Neuronal stem cell (in vitro differentiated cells): ENCODE measurements around the gene HPS3.

Experiments used
- DNase-seq: peaks from one replicate; pipeline ENCODE4 v3.0.0-alpha.2; 2013; ENCODE audit warnings: low spot score
- H2AFZ ChIP-seq: one replicate; pipeline ENCODE4 v1.6.1; 2013; ENCODE audit warnings: mild to moderate bottlenecking, low read length, inconsistent platforms
- H2AK5ac ChIP-seq: 2 replicates; pipeline ENCODE4 v1.6.1; 2013; ENCODE audit warnings: low read depth, mild to moderate bottlenecking, inconsistent platforms, low read length, moderate library complexity, mixed read lengths
- H2BK120ac ChIP-seq: 2 replicates; pipeline ENCODE4 v1.6.1; 2013; ENCODE audit warnings: low read depth, mild to moderate bottlenecking, inconsistent platforms, low read length, moderate library complexity, mixed read lengths
- H2BK12ac ChIP-seq: one replicate; pipeline ENCODE4 v1.6.1; 2013; ENCODE audit warnings: low read length, inconsistent platforms
- H2BK15ac ChIP-seq: 2 replicates; pipeline ENCODE4 v1.6.1; 2013; ENCODE audit warnings: mild to moderate bottlenecking, low read length, inconsistent platforms, mixed read lengths
- H2BK5ac ChIP-seq: one replicate; pipeline ENCODE4 v1.6.1; 2013; ENCODE audit warnings: inconsistent platforms, mild to moderate bottlenecking, low read length, moderate library complexity
- H3K14ac ChIP-seq: one replicate; pipeline ENCODE4 v1.6.1; 2013; ENCODE audit warnings: low read length, inconsistent platforms
- H3K18ac ChIP-seq: 2 replicates; pipeline ENCODE4 v1.6.1; 2013; ENCODE audit warnings: low read length, inconsistent platforms
- H3K23ac ChIP-seq: 2 replicates; pipeline ENCODE4 v1.6.1; 2013; ENCODE audit warnings: low read depth, mild to moderate bottlenecking, mixed read lengths, low read length, inconsistent platforms; ENCODE audit not compliant: poor library complexity
- H3K27ac ChIP-seq: replicated peaks from 3 replicates; pipeline ENCODE4 v1.5.1; 2013; ENCODE audit warnings: low read length, inconsistent platforms
- H3K27me3 ChIP-seq, 3 experiments: 2 replicates each; pipeline ENCODE4 v1.6.1; 2013; ENCODE audit warnings: low read length in 3 of 3, mild to moderate bottlenecking in 2 of 3, inconsistent platforms in 1 of 3, low read depth in 1 of 3, mixed read lengths in 1 of 3, moderate library complexity in 1 of 3; ENCODE audit not compliant: control insufficient read depth in 3 of 3, insufficient read depth in 3 of 3
- H3K36me3 ChIP-seq, 2 donors: replicated peaks in 1 of 2; 2 replicates each; pipeline ENCODE4 v1.6.1; 2013; ENCODE audit warnings: low read length in 2 of 2; ENCODE audit not compliant: control insufficient read depth in 2 of 2, insufficient read depth in 2 of 2
- H3K4ac ChIP-seq: 2 replicates; pipeline ENCODE4 v1.6.1; 2013; ENCODE audit warnings: inconsistent platforms, mild to moderate bottlenecking, low read length, moderate library complexity
- H3K4me1 ChIP-seq, 2 donors: 1 replicate in 1 of 2; 2 replicates in 1 of 2; pipeline ENCODE4 v1.6.1; 2013; ENCODE audit warnings: low read length in 2 of 2, low read depth in 1 of 2; ENCODE audit not compliant: control insufficient read depth in 2 of 2, insufficient read depth in 1 of 2
- H3K4me2 ChIP-seq: one replicate; pipeline ENCODE4 v1.6.1; 2013; ENCODE audit warnings: mild to moderate bottlenecking, low read length, inconsistent platforms; ENCODE audit not compliant: insufficient read depth, poor library complexity, severe bottlenecking
- H3K4me3 ChIP-seq, 2 donors: 2 replicates each; pipeline ENCODE4 v1.5.1; 2013; ENCODE audit warnings: low read length in 2 of 2, mild to moderate bottlenecking in 2 of 2, inconsistent platforms in 1 of 2, moderate library complexity in 1 of 2
- H3K79me1 ChIP-seq: one replicate; pipeline ENCODE4 v1.6.1; 2013; ENCODE audit warnings: low read depth, mild to moderate bottlenecking, inconsistent platforms, low read length, moderate library complexity
- H3K9ac ChIP-seq: one replicate; pipeline ENCODE4 v1.6.1; 2013; ENCODE audit warnings: mild to moderate bottlenecking, low read depth, low read length, inconsistent platforms; ENCODE audit not compliant: poor library complexity
- H3K9me3 ChIP-seq, 2 donors: replicated peaks in 1 of 2; 2 replicates each; pipeline versions ENCODE3 to v1.6.1; 2013; ENCODE audit warnings: low read length in 2 of 2, mild to moderate bottlenecking in 2 of 2, inconsistent platforms in 1 of 2, low read depth in 1 of 2, mixed read lengths in 1 of 2, moderate library complexity in 1 of 2; ENCODE audit not compliant: control insufficient read depth in 2 of 2, insufficient read depth in 1 of 2
- H4K8ac ChIP-seq: one replicate; pipeline ENCODE4 v1.6.1; 2013; ENCODE audit warnings: low read depth, mild to moderate bottlenecking, inconsistent platforms, low read length, moderate library complexity
- H4K91ac ChIP-seq: one replicate; pipeline ENCODE4 v1.6.1; 2013; ENCODE audit warnings: low read length, low read depth, mild to moderate bottlenecking, inconsistent platforms; ENCODE audit not compliant: poor library complexity
- WGBS, 2 donors: extraction: QIAGEN DNeasy Blood & Tissue Kit; methylation state at CpG; one replicate each; pipeline ENCODE4 v1.1.7; 2013; ENCODE audit warnings: missing lambda C conversion rate in 2 of 2, mixed read lengths in 1 of 2; ENCODE audit not compliant: insufficient read length in 2 of 2, insufficient replicate concordance in 1 of 2; ENCODE audit errors: extremely low coverage in 2 of 2; 5-methylcytosine and 5-hydroxymethylcytosine counted together

Gene HPS3

GRCh38 chr3:149167898-149168297 is 38.5 kb downstream of the HPS3 start:
- Histone ChIP-seq H3K27ac (no peak overlapping the region), H3K36me3 (peaks cover 4 to 99% of the 10 kb centered on the region in 2 donors)

GRCh38 chr3:149170672-149171071 is 41.2 kb downstream of the HPS3 start:
- Histone ChIP-seq H3K4me2 (no peak overlapping the region), H2BK15ac (no peak overlapping the region), H3K23ac (no peak overlapping the region), H2BK120ac (no peak overlapping the region), H2AFZ (no peak overlapping the region), H3K4ac (no peak overlapping the region), H3K18ac (no peak overlapping the region), H2BK12ac (no peak overlapping the region), H3K9me3 (peaks cover 0 to 2% of the 10 kb centered on the region in 2 donors), H3K9ac (no peak overlapping the region), H3K4me3 (no peak overlapping the region), H3K79me1 (no peaks in the 10 kb centered on the region), H4K8ac (no peak overlapping the region), H3K36me3 (peaks cover 2 to 99% of the 10 kb centered on the region in 2 donors), H3K4me1 (no peaks in the 10 kb centered on the region), H3K27ac (no peak overlapping the region), H4K91ac (no peak overlapping the region), H2BK5ac (no peak overlapping the region), H3K14ac (no peak overlapping the region), H3K27me3 (no peaks in the 10 kb centered on the region), H2AK5ac (no peak overlapping the region)
- WGBS, 2 donors = no CpG with 5 or more reads among the region's 7 CpGs
- no peak for DNase-seq

More at GRCh38 chr3:149167898-149168297, 38.5 kb downstream of the HPS3 start:
- Histone ChIP-seq H2BK15ac (no peak overlapping the region), H2BK12ac (no peak overlapping the region), H3K4ac (no peak overlapping the region), H3K23ac (no peak overlapping the region), H2BK5ac (no peak overlapping the region), H4K91ac (no peak overlapping the region), H2AK5ac (no peak overlapping the region), H3K14ac (no peak overlapping the region), H3K4me3 (no peak overlapping the region), H3K4me2 (no peak overlapping the region), H3K18ac (no peak overlapping the region), H3K9ac (no peak overlapping the region), H3K79me1 (no peaks in the 10 kb centered on the region), H3K4me1 (no peaks in the 10 kb centered on the region), H4K8ac (no peak overlapping the region), H3K9me3 (no peaks in the 10 kb centered on the region), H2BK120ac (no peak overlapping the region), H3K27me3 (no peaks in the 10 kb centered on the region), H2AFZ (no peak overlapping the region)
- DNase-seq = no peak
- WGBS, 2 donors = no CpG with 5 or more reads among the region's 2 CpGs

GRCh38 chr3:149174901-149175300 is 45.5 kb downstream of the HPS3 start:
- Histone ChIP-seq H2AK5ac (no peak overlapping the region), H3K14ac (no peak overlapping the region), H3K79me1 (no peaks in the 10 kb centered on the region), H3K27me3 (no peaks in the 10 kb centered on the region), H3K4me3 (no peak overlapping the region), H3K36me3 (peaks cover 2 to 86% of the 10 kb centered on the region in 2 donors), H2BK15ac (no peak overlapping the region), H3K4me2 (no peak overlapping the region), H2AFZ (no peak overlapping the region), H3K9ac (no peak overlapping the region), H2BK5ac (no peak overlapping the region), H2BK12ac (no peak overlapping the region), H3K23ac (no peak overlapping the region), H3K4ac (no peak overlapping the region), H4K8ac (no peak overlapping the region), H3K9me3 (peaks cover 3 to 25% of the 10 kb centered on the region in 2 donors), H4K91ac (no peak overlapping the region), H3K4me1 (no peaks in the 10 kb centered on the region), H3K18ac (no peak overlapping the region), H3K27ac (no peak overlapping the region), H2BK120ac (no peak overlapping the region)
- WGBS, 2 donors = no CpG with 5 or more reads among the region's 3 CpGs
- DNase-seq = no peak

- Histone ChIP-seq H3K4me1 (no peaks in the 10 kb centered on the region), H2BK12ac (no peak overlapping the region), H2AK5ac (no peak overlapping the region), H3K4me2 (no peak overlapping the region), H3K4me3 (no peak overlapping the region), H3K9me3 (peaks cover 6 to 25% of the 10 kb centered on the region in 2 donors), H3K79me1 (no peaks in the 10 kb centered on the region), H3K36me3 (peaks cover 0 to 64% of the 10 kb centered on the region in 2 donors), H4K8ac (no peak overlapping the region), H3K9ac (no peak overlapping the region), H3K4ac (no peak overlapping the region), H3K14ac (no peak overlapping the region), H2AFZ (no peak overlapping the region), H2BK5ac (no peak overlapping the region), H3K18ac (no peak overlapping the region), H2BK15ac (no peak overlapping the region), H2BK120ac (no peak overlapping the region), H3K23ac (no peak overlapping the region), H4K91ac (no peak overlapping the region), H3K27me3 (no peaks in the 10 kb centered on the region), H3K27ac (no peak overlapping the region)
- no CpG with 5 or more reads among the region's 1 CpG for WGBS, 2 donors
- DNase-seq = no peak
These were observed 47.7 kb downstream of the HPS3 start for GRCh38 chr3:149177122-149177521.
